ENCODE measurements around the gene RBMS1.

DNA sequence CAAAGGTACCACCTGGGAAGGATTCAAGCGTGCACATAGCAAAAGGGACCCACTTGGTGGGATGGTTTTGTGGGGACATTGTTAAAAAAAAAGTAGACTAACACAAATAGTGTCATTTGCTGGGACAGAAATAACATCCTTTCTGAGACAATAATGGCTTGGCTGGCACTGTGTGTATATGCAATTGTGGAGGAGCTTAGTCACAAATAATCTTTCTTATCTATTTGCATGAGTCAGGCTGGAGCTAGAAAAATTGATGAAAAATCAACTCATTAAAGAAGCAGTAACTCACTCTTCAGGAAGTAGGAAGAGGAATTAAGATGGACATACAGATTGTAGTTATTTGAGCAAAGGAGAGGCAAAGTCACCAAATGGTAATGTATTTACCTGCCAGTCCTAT lies 264.0 kb downstream of the RBMS1 start:
- TF ChIP-seq, protein P1, sequence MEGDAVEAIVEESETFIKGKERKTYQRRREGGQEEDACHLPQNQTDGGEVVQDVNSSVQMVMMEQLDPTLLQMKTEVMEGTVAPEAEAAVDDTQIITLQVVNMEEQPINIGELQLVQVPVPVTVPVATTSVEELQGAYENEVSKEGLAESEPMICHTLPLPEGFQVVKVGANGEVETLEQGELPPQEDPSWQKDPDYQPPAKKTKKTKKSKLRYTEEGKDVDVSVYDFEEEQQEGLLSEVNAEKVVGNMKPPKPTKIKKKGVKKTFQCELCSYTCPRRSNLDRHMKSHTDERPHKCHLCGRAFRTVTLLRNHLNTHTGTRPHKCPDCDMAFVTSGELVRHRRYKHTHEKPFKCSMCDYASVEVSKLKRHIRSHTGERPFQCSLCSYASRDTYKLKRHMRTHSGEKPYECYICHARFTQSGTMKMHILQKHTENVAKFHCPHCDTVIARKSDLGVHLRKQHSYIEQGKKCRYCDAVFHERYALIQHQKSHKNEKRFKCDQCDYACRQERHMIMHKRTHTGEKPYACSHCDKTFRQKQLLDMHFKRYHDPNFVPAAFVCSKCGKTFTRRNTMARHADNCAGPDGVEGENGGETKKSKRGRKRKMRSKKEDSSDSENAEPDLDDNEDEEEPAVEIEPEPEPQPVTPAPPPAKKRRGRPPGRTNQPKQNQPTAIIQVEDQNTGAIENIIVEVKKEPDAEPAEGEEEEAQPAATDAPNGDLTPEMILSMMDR (IDR thresholded peaks at IDR 0.05) = no peak
- no peak for TF ChIP-seq POLR2A (IDR thresholded peaks at IDR 0.05)

Data from right lobe of liver (tissue), 4 donors.